ENCODE results near the gene E2F6. TPM values are rescaled to one million over a fixed set of nuclear protein-coding genes. Genes with fewer than 3 reads are reported as not detected.

Gene E2F6
- total RNA-seq, 1 experiment from 2014 or later, result 27.1 TPM

DNA sequence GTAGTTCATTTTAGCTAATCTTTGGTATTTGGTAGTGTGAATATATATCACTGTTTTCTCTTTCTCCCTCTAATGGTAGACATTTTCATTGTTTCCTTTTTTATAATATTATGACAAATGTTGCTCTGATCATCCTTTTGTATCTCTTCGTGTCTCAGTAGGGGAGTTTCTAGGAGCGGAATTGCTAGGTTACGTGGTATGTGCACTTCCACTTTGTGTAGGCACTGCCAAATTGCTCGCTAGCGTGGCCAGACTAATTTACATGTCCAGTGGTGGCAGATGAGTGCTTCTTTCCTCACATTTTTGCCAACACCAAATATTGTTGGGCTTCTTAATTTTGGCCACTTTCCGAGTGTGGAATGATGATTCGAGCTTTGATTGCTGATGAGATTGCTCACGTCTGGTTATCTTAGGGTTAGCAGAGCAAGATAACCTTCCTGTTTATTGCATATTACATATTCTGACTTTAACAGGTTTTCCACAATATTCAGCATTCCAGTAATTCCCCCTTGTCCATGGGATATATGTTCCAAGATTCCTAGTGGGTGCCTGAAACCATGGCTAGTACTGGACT is 37.5 kb upstream of the E2F6 start:
- ATAC-seq (no peak), DNase-seq (no peak)
- Histone ChIP-seq H3K27me3 (ENCODE audit: low read length) (no peaks in the 10 kb centered on the region), H3K9ac (ENCODE audit: low read length) (no peak overlapping the region), H3F3A (ENCODE audit: low read length, unreplicated experiment) (no peaks in the 10 kb centered on the region), H3K36me3 (ENCODE audit: low read depth, low read length) (no peaks in the 10 kb centered on the region), H3K4me2 (ENCODE audit: low read length) (no peak overlapping the region), H3K4me3 (ENCODE audit: low read length) (no peak overlapping the region), H3K79me2 (ENCODE audit: low read length) (no peaks in the 10 kb centered on the region), H4K20me1 (ENCODE audit: low read length) (no peaks in the 10 kb centered on the region), H3K9me3 (ENCODE audit: low read length) (no peaks in the 10 kb centered on the region), H3K9me2 (replicated peaks; ENCODE audit: low read length) (no peaks in the 10 kb centered on the region), H3K4me1 (ENCODE audit: insufficient read depth, low read length) (peaks cover 10% of the 10 kb centered on the region; the same call in 1 of the 2 replicates), H3K27ac (ENCODE audit: low read length) (no peak overlapping the region), H2AFZ (ENCODE audit: low read length) (no peak overlapping the region)
- ChIA-PET POLR2A (ENCODE audit: unreplicated experiment) (no interaction called here), CTCF (no interaction called here)
- intact Hi-C loops (cut with micrococcal nuclease), result no loop called here
- TF ChIP-seq EZH2phosphoT487 (IDR thresholded peaks at IDR 0.05; ENCODE audit: borderline replicate concordance, low read length) (no peak), EZH2 (IDR thresholded peaks at IDR 0.05; ENCODE audit: low read length, unreplicated experiment) (no peak)
- TF ChIP-seq, protein P1, sequence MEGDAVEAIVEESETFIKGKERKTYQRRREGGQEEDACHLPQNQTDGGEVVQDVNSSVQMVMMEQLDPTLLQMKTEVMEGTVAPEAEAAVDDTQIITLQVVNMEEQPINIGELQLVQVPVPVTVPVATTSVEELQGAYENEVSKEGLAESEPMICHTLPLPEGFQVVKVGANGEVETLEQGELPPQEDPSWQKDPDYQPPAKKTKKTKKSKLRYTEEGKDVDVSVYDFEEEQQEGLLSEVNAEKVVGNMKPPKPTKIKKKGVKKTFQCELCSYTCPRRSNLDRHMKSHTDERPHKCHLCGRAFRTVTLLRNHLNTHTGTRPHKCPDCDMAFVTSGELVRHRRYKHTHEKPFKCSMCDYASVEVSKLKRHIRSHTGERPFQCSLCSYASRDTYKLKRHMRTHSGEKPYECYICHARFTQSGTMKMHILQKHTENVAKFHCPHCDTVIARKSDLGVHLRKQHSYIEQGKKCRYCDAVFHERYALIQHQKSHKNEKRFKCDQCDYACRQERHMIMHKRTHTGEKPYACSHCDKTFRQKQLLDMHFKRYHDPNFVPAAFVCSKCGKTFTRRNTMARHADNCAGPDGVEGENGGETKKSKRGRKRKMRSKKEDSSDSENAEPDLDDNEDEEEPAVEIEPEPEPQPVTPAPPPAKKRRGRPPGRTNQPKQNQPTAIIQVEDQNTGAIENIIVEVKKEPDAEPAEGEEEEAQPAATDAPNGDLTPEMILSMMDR (conservative IDR thresholded peaks at IDR 0.05; ENCODE audit: low read depth, low read length), result no peak
- no TSS peak for BruUV-seq (replicated peaks)

DNA sequence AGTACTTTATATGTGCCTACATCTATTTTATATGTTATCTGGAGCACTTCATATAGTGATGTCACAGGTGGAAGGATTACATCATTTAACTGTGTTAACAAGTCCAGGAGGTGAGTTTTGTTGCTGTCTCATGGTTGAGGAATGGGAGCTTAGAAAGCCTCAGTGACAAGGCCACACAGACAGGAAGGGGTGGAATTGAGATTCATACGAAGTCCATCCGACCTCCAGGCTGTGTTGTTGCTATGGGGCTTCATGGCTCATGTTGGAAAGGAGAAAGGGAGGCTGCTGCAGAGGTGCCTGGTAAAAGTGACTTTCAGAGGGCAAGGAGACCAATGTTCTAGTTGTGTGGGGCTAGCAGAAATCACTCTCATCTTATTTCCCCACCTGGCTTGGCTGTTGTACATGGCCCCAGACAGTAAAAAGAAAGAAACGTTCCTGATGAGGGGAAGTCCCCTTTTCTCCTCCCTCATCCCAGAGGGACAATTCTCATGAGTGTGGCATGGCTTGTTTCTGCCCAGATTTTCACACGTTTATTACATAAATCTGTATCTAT is 36.9 kb upstream of the E2F6 start:
- ATAC-seq, result no peak
- ChIA-PET CTCF (no interaction called here), POLR2A (ENCODE audit: unreplicated experiment) (no interaction called here)
- Histone ChIP-seq H3K4me2 (ENCODE audit: low read length) (no peak overlapping the region), H4K20me1 (ENCODE audit: low read length) (no peaks in the 10 kb centered on the region), H3K4me1 (ENCODE audit: insufficient read depth, low read length) (peaks cover 10% of the 10 kb centered on the region; the same call in 1 of the 2 replicates), H3K9me2 (replicated peaks; ENCODE audit: low read length) (no peaks in the 10 kb centered on the region), H3K79me2 (ENCODE audit: low read length) (no peaks in the 10 kb centered on the region), H3K4me3 (ENCODE audit: low read length) (no peak overlapping the region), H3K9ac (ENCODE audit: low read length) (no peak overlapping the region), H3K36me3 (ENCODE audit: low read depth, low read length) (no peaks in the 10 kb centered on the region), H3K27ac (ENCODE audit: low read length) (no peak overlapping the region), H2AFZ (ENCODE audit: low read length) (no peak overlapping the region), H3K9me3 (ENCODE audit: low read length) (no peaks in the 10 kb centered on the region), H3F3A (ENCODE audit: low read length, unreplicated experiment) (no peaks in the 10 kb centered on the region), H3K27me3 (ENCODE audit: low read length) (no peaks in the 10 kb centered on the region)
- TF ChIP-seq EZH2phosphoT487 (IDR thresholded peaks at IDR 0.05; ENCODE audit: borderline replicate concordance, low read length) (no peak), EZH2 (IDR thresholded peaks at IDR 0.05; ENCODE audit: low read length, unreplicated experiment) (no peak)
- TF ChIP-seq, protein P1 (conservative IDR thresholded peaks at IDR 0.05; ENCODE audit: low read depth, low read length), result no peak
- DNase-seq, result peak; percentile 10
- no TSS peak for BruUV-seq (replicated peaks)
- intact Hi-C loops (cut with micrococcal nuclease), result no loop called here

DNA sequence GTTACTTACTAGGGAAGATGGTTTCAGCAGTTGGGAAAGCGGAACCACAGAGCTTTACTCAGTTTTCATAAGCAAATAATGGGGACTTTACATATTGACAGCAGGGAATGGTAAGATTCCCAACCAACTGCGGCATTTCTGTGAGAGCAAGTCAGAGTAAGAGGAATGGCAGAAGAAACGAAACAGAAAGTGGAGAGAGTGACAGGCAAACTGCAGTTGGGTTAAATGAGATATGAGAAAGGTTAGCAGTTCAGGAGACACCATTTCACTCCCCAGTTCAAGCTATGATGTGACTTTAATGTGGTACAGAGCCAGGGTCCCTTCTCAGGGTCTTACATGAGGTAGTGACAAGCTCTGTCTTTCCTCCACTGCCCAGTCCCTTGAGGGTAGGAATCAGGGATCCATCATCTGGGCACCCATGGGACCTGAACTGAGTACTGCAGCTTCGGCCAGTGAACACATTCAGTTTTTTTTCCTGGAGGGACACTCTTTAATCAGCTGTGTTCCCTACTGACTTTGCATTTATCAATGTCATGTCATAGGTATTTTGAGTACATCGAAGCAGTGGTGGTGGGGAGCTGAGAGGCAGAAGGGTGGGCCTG is 34.8 kb upstream of the E2F6 start:
- TF ChIP-seq EZH2phosphoT487 (IDR thresholded peaks at IDR 0.05; ENCODE audit: borderline replicate concordance, low read length), result no peak
- TF ChIP-seq, protein P1 (conservative IDR thresholded peaks at IDR 0.05; ENCODE audit: low read depth, low read length), result no peak
- TF ChIP-seq EZH2 (IDR thresholded peaks at IDR 0.05; ENCODE audit: low read length, unreplicated experiment), result no peak
- no peaks in the 10 kb centered on the region for H3K79me2 ChIP-seq (ENCODE audit: low read length)
- POLR2A ChIA-PET (ENCODE audit: unreplicated experiment), result no interaction called here
- DNase-seq (no peak), ATAC-seq (no peak)
- no peaks in the 10 kb centered on the region for H3K9me2 ChIP-seq (replicated peaks; ENCODE audit: low read length)
- BruUV-seq (replicated peaks), result no TSS peak
- H3K9me3 ChIP-seq (ENCODE audit: low read length), result no peaks in the 10 kb centered on the region
- H3K9ac ChIP-seq (ENCODE audit: low read length), result no peak overlapping the region
- intact Hi-C loops (cut with micrococcal nuclease), result no loop called here
- no peak overlapping the region for H3K4me2 ChIP-seq (ENCODE audit: low read length)
- no peaks in the 10 kb centered on the region for H3K27me3 ChIP-seq (ENCODE audit: low read length)
- H3K4me3 ChIP-seq (ENCODE audit: low read length), result no peak overlapping the region
- no peak overlapping the region for H3K27ac ChIP-seq (ENCODE audit: low read length)
- H3K4me1 ChIP-seq (ENCODE audit: insufficient read depth, low read length), result peaks cover 5% of the 10 kb centered on the region; the same call in 1 of the 2 replicates
- CTCF ChIA-PET, result no interaction called here
- no peaks in the 10 kb centered on the region for H3F3A ChIP-seq (ENCODE audit: low read length, unreplicated experiment)
- no peaks in the 10 kb centered on the region for H3K36me3 ChIP-seq (ENCODE audit: low read depth, low read length)
- no peak overlapping the region for H2AFZ ChIP-seq (ENCODE audit: low read length)
- H4K20me1 ChIP-seq (ENCODE audit: low read length), result no peaks in the 10 kb centered on the region
